Islet of Langerhans (tissue), 1 donor: ENCODE measurements around the gene TAGLN3.
A peak's percentile ranks its signal among the peaks of the same experiment; 100 is the strongest.

Source experiments
- FAIRE-seq: peaks from one replicate; lab custom pipeline; 2011; peaks lifted over from hg19 to GRCh38; lab: Jason Lieb, UNC

The TAGLN3 gene

DNA sequence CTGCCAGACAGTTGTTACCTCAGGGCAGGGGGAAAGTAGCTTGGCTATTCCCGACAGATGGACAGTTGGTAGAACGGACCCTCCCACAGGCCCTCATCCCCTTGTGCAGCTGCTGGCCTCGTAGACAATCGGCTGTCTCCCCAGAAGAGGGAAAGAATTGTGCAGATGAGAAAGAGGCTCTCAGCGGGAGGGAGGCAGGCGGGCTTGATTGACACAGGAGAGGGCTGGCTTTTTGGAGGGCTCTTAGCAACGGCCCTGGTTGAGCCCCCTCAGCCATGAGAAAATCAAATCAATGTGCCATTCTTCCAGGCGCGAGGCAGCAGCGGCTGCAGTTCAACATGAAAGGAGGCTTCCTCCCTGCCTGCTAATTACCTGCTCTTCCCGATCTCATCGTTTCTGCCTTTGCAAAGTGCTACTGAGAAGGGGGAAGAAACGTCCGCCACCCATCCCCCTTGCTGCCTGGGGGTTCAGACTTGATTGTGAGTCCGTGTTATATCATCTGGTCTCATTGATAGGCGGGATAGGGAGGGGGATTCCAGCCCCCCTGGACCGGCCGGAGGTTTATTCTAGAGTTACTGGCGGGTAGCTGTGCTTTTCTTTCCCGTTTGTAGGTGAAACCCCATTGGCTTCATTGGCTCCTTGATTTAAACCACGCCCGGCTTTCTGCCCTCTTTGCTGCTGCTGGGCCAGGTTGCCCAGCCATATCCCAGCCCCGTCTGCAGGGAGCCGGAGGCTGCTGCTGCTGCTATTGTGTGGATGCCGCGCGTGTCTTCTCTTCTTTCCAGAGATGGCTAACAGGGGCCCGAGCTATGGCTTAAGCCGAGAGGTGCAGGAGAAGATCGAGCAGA is at the start of gene TAGLN3:
TSS of gene TAGLN3 (plus strand) at position 287 of the 848 bp plus-strand sequence. CDS start at position 788, 501 bp downstream.
- no peak for FAIRE-seq

DNA sequence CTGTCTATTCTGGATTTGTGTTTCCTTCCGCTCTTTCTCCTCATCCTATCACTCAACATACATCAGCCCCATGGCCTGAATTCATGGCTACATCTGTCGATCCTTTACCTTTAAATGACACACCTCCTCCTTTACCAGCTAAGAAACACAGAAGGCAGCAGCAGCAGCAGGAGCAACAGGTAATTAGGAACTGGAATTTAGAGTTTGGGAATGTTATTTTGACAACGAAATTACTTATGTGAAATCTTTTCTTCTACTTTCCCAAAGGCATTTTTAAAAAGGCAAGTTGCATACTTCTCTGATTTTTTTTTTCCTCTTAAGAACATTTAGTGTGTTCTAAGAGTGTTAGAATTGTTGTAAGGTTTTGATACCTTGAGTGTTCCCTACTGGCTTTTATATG is 49.0 kb upstream of the TAGLN3 start:
- FAIRE-seq = no peak

DNA sequence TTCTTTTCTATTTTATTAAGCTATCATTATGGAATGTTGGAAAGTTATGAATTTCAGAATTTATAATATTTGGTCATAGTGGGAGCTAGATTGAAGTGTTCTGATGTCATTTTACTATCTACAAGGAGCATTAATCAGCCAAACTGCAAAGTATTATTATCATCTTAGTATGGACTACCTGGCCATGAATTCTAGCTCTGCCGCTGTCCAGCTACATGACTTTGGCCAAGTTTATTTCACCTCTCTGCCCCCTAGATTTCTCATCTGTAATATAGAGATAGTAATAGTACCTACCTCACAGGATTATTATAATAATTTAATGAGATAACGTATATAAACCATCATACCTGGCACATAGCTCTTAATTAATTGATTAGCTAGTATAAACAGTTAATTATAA is 47.7 kb upstream of the TAGLN3 start:
- no peak for FAIRE-seq

- no peak for FAIRE-seq
Observed at GRCh38 chr3:111952086-111952485, 46.6 kb upstream of the TAGLN3 start.

- no peak for FAIRE-seq
Observed at GRCh38 chr3:111952866-111953450, 45.8 kb upstream of the TAGLN3 start.

DNA sequence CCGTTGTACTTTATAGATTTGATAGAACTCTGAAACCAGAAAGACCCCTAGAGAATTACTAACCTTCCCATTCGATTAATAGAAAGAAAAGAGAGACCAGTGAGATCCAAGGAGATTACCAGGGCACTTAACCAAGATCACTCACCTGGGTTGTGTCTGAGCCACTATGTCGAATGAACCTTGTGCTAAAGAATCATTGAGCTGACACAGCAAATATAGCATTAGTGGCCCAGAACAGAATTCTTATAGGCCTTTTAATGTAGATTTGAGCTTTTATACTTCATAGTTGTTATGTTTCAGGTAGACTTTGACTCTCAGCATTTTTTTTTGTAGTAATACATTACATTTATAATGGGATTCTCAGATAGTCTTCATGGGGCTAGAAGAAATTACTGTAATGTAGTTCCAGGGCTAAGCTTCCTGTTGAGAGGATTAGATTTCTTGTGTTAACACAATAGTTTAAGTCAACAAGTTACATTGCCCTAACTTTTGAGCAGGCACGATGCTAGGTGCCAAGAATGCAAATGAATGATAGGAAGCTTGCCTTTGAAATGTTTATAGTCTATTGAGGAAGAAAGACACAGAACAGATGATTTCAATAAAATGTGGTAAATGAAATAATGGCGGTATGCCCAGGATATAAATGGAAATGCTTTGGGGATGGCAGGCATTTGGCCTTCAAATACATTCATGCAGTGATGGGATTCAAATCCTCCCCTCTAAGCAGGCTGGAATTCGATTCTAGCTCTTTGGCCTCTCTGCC is 44.3 kb upstream of the TAGLN3 start:
- no peak for FAIRE-seq

DNA sequence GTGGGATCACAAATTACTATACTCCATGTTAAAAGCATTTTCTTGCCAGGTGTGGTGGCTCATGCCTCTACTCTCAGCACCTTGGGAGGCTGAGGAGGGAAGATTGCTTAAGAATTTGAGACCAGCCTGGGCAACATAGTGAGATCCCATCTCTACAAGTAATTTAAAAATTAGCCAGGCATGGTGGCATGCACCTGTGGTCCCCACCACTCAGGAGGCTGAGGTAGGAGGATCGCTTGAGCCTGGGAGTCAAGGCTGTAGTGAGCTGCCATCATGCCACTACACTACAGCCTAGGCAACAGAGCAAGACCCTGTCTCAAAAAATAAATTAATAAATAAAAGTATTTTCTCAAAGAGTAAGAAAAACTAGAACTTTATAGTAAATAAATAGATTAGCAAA is 42.8 kb upstream of the TAGLN3 start:
- FAIRE-seq = no peak

DNA sequence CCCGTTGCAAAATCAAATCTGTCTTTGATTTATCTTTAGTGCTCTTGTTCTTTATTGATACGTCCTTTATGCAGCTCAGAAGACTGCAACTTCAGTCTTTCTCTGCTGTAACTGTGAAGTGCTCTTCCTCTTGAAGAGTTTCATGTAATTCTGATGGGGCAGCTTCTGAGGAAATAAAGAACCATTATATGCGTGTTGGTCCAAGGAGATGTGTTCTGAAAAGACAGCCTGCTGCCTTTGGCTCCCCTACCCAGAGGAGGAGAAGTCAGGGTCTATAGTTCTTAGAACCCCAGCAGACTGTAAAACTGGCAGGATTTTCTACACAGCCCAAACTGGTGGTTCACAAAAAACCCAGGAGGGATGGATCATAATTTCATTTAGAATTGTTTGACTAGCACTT is 42.3 kb upstream of the TAGLN3 start:
- no peak for FAIRE-seq

GRCh38 chr3:111956995-111957734 is 41.6 kb upstream of the TAGLN3 start:
- peak; percentile 30 for FAIRE-seq

GRCh38 chr3:111961461-111962164 is 37.1 kb upstream of the TAGLN3 start:
- FAIRE-seq = no peak

GRCh38 chr3:111963424-111963823 is 35.3 kb upstream of the TAGLN3 start:
- FAIRE-seq = peak; percentile 73

- peak; percentile 38 for FAIRE-seq
Observed at GRCh38 chr3:111965484-111965883, 33.2 kb upstream of the TAGLN3 start.

GRCh38 chr3:111967068-111967467 is 31.7 kb upstream of the TAGLN3 start:
- no peak for FAIRE-seq

GRCh38 chr3:111967651-111968274 is 31.0 kb upstream of the TAGLN3 start:
- FAIRE-seq = peak; percentile 98

DNA sequence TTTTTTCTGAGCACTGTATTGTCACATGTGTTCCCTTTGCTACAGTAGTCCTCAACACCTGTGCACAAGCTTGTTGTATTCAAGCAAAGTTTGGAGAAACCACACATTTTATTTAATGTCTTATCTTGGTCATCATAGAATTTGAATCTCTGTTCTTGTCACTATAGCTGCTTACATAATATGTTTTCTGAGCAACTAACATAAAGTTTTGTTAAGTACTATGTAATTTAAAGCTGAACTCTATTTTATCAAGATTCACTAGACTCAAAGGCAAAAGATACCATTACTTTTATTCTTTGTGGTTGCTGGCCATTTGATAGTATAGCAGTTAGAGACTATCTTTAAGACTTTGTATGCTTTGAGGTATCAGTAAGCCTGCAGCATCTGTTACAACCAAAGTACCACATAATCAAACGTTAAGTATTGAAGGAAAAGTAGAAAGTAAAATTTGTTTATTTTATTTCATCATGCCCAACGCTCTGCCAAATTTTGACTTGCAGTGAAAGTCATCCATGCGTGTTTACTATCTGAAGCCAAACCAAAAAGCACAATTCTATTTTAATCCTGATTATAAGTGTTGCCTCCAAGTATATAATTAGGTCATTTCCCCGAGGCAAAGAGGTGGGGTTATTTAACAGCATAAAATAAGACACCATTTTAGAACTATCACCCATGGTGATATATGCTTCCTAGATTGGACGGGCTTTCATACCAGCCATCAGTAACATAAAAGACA is 30.2 kb upstream of the TAGLN3 start:
- no peak for FAIRE-seq

GRCh38 chr3:111970376-111970775 is 28.3 kb upstream of the TAGLN3 start:
- no peak for FAIRE-seq

DNA sequence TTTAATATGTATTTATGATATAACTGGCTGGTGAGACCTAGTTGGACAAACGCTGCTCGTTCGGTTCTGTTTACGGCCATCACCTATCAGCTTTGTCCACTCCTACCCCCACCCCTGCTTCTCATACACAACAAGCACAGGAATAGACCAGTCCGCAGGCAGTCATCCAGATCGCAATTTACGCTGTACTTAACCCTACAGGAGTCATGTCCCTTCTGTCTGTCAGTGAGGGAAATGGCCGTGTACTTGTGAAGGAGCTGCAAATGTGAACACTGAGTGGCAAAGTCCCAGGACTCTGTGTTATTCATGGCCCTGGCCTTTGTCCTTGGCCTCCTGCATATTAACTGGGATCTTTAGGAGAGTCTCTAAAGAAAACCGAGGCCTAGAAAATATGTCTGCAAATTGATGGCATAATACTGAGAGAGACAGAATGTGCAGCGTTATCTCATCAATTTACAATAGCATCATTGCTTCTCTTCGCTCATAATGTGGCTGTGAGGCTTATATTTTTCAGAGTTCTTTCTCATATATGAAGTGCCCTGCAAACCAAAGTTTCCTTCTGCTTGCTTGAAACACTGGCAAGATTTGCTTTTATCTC is 27.1 kb upstream of the TAGLN3 start:
- no peak for FAIRE-seq

DNA sequence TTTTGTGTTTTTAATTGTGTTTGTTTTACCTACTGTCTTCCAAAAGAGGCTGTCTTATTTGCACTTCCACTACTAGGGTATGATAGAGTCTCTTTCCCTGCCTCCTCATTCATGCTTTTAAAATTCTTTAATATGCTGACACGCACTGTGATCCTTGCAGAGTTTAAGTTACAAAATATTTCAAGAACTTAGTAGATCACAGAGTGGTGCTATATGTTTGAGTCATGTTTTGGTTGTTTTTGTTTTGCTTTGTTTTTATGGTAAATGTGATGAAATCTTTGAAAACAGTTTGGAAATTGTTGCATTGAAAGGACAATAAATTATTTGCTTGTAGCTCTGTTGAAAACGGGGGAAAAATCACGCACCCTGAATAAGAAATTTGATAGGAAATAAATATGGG is 25.8 kb upstream of the TAGLN3 start:
- peak; percentile 51 for FAIRE-seq

DNA sequence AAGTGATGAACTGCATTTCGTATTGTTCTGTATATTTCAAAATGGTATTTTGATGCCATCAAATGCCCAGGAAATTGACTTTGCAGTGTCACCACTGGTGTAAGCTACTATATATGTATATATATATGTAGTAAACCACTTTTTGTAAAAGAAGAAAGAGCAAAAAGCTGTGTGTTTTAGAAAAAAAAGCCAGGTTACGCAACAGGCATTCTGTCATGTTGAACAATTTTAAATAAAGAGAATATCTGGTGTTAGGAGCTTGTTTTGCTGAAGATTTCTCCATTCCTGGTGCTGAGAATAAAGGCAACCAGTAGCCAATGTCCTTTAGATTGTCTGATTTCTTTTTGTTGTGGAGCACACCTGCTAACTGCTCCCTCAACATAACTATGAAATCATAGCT is 23.6 kb upstream of the TAGLN3 start:
- no peak for FAIRE-seq

DNA sequence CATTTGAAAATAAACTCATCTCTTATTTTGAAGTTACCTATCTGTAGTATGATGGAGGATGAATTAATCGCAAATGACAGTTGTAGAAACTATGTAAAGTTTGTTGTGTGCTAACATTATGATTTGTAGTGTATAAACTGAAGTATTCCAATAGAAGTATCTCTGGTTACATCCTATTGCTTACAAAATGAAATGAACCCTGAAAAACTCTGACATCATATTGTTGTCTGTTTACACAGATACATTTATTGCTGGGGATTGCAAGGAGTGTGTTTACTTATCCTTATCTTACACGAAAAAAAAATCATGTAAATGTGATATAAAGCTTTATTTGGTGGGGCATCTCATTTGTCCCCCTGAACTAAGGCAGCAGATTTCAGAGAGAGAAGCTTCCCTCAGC is 22.5 kb upstream of the TAGLN3 start:
- peak; percentile 76 for FAIRE-seq
